ENCODE data around the gene DUSP6.

- TF ChIP-seq CTCF (IDR thresholded peaks at IDR 0.05; ENCODE audit: low read depth, low read length, poor library complexity, severe bottlenecking) (no peak), EZH2phosphoT487 (IDR thresholded peaks at IDR 0.05; ENCODE audit: borderline replicate concordance, low read length) (no peak)
These were observed 32.5 kb upstream of the DUSP6 start for GRCh38 chr12:89384807-89385206.
